ENCODE data around the gene MYO5B. TPM values are rescaled to one million over a fixed set of nuclear protein-coding genes. Genes with fewer than 3 reads are reported as not detected.

The MYO5B gene
- total RNA-seq, 4 donors from 2014 or later: 1.9 to 18.3 (median 4.4) TPM

DNA sequence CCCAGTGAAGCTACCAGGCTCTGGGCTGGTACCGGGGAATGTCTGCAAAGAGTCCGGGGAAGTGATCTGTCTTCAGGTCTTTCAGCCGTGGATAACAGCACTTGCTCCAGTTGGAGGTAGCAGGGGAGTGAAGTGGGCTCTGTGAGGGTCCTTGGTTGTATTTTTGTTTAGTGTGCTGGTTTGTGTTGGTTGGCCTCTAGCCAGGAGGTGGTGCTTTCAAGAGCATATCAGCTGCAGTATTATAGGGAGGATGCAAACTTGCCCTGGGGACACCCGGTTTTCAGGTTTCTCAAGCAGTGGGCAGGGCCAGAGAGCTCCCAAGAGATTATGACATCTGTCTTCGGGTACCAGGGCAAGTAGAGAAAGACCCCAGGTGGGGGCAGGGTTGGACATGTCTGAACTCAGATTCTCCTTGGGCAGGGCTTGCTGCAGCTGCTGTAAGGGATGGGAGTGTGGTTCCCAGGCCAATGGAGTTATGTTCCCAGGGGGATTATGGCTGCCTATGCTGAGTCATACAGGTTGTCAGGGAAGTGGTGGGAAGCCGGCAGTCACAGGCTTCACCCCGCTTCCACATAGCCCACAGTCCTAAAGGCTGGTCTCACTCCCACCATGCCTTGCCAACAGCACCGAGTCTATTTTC, 416.0 kb downstream of the MYO5B start:
- Histone ChIP-seq H3K36me3 (peaks cover 0 to 52% of the 10 kb centered on the region in 2 donors), H3K4me3 (no peak overlapping the region), H3K9me3 (peaks cover 0 to 11% (median 0%) of the 10 kb centered on the region in 3 donors), H3K27ac (no peak overlapping the region), H3K27me3 (no peaks in the 10 kb centered on the region), H3K4me1 (peaks cover 0 to 4% (median 0%) of the 10 kb centered on the region in 3 donors)
- ATAC-seq: no peak
- TF ChIP-seq POLR2A (IDR thresholded peaks at IDR 0.05) (no peak), EP300 (IDR thresholded peaks at IDR 0.05) (no peak), POLR2AphosphoS5 (IDR thresholded peaks at IDR 0.05) (no peak)
- TF ChIP-seq, protein P1, sequence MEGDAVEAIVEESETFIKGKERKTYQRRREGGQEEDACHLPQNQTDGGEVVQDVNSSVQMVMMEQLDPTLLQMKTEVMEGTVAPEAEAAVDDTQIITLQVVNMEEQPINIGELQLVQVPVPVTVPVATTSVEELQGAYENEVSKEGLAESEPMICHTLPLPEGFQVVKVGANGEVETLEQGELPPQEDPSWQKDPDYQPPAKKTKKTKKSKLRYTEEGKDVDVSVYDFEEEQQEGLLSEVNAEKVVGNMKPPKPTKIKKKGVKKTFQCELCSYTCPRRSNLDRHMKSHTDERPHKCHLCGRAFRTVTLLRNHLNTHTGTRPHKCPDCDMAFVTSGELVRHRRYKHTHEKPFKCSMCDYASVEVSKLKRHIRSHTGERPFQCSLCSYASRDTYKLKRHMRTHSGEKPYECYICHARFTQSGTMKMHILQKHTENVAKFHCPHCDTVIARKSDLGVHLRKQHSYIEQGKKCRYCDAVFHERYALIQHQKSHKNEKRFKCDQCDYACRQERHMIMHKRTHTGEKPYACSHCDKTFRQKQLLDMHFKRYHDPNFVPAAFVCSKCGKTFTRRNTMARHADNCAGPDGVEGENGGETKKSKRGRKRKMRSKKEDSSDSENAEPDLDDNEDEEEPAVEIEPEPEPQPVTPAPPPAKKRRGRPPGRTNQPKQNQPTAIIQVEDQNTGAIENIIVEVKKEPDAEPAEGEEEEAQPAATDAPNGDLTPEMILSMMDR (IDR thresholded peaks at IDR 0.05): no peak
- WGBS, 2 donors (ENCODE audit: low coverage in 1 of 2): 0 to 100% methylated on average over 1 of the region's 8 CpGs

Small RNA genes within 50 kb of the gene (small RNA-seq; reads per million reads assigned to genes)
- gene RF00019 (0 reads per million in 4 donors), gene RF00283 (0 reads per million in 4 donors), gene RN7SL310P (0 reads per million in 4 donors), gene RNA5SP457 (0 reads per million in 4 donors), gene SCARNA17 (0 reads per million in 4 donors)

Other genes with a start within 250 kb of the MYO5B start
- gene CFAP53, start 71.3 kb upstream of the MYO5B start, total RNA-seq: under 1 TPM in 1 of 4 donors, not detected in 3; 0.45 TPM
- gene MBD1, start 86.4 kb upstream of the MYO5B start, total RNA-seq: 10 to 100 TPM; 71.1 to 91.0 (median 82.2) TPM
- gene CXXC1, start 92.5 kb upstream of the MYO5B start, total RNA-seq: 10 to 100 TPM; 44.4 to 54.9 (median 51.5) TPM
- under 1 TPM in 2 of 4 donors, not detected in 2; 0.13 to 0.77 TPM for gene SKA1, start 179.9 kb upstream of the MYO5B start, total RNA-seq